GM12891 (cell line): ENCODE data around the gene VKORC1L1.

Experiments used
- POLR2A ChIP-seq: IDR thresholded peaks from 2 replicates; pipeline ENCODE4 v1.6.1; 2011; ENCODE audit warnings: low read depth, low read length, control low read depth
- POU2F2 ChIP-seq: IDR thresholded peaks from 2 replicates; pipeline ENCODE4 v1.6.1; 2011; ENCODE audit warnings: low read depth, mild to moderate bottlenecking, control low read depth, low read length, moderate library complexity

DNA sequence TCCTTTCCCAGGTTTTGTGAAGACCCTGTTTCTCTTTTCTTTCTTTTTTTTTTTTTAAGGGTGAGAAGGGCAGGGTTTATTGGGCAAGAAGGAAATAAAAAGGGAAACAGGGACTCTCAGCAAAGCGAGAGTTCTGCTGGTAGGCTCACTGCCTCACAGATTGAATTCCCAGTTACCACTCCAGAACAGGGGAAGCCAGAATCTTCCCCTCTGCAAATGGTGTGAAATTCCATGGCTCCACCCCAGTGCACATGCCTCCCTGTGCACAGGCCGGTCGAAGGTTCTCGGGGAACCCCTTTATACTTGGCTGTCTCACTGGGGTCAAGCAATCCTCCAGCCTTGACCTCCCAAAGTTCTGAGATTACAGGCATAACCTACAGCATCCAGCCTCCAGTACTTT, 119.7 kb downstream of the VKORC1L1 start:
- TF ChIP-seq POLR2A (no peak), POU2F2 (no peak)
